ENCODE measurements around the gene DHRS9. TPM values are rescaled to one million over a fixed set of nuclear protein-coding genes. Genes with fewer than 3 reads are reported as not detected.

DHRS9 gene
- total RNA-seq, 2 experiments from 2014 or later, result not detected

- Mint-ChIP-seq H3K36me3 (ENCODE audit: low read depth) (no peaks in the 10 kb centered on the region), H3K4me1 (ENCODE audit: low read depth) (no peaks in the 10 kb centered on the region), H3K27me3 (no peaks in the 10 kb centered on the region), H3K9me3 (no peaks in the 10 kb centered on the region), H3K4me3 (no peak overlapping the region), H3K27ac (no peak overlapping the region)
- Histone ChIP-seq H3K4me3 (ENCODE audit: low read length) (no peak overlapping the region), H3K4me1 (ENCODE audit: insufficient read depth, low read length) (peaks cover 7% of the 10 kb centered on the region), H3K27ac (ENCODE audit: low read depth in 1 of 2, low read length in 2 of 2) (no peak overlapping the region), H3K36me3 (ENCODE audit: insufficient read depth, low read length) (no peaks in the 10 kb centered on the region), H3K27me3 (ENCODE audit: control insufficient read depth in 1 of 2, insufficient read depth in 2 of 2, low read length in 2 of 2) (no peaks in the 10 kb centered on the region), H3K9me3 (ENCODE audit: control insufficient read depth in 1 of 2, insufficient read depth in 1 of 2, low read length in 2 of 2) (no peaks in the 10 kb centered on the region)
- ChIA-PET POLR2A (no interaction called here), CTCF (no interaction called here)
- TF ChIP-seq CTCF (IDR thresholded peaks at IDR 0.05), result no peak
- no peak for DNase-seq
- no peak for ATAC-seq (ENCODE audit: poor library complexity)
- intact Hi-C loops (cut with DNase I, micrococcal nuclease), result no loop called here
These were observed 4.0 kb downstream of the DHRS9 start for GRCh38 chr2:169073211-169073962.

- Mint-ChIP-seq H3K27me3 (no peaks in the 10 kb centered on the region), H3K9me3 (no peaks in the 10 kb centered on the region), H3K4me3 (no peak overlapping the region), H3K4me1 (ENCODE audit: low read depth) (no peaks in the 10 kb centered on the region), H3K36me3 (ENCODE audit: low read depth) (no peaks in the 10 kb centered on the region), H3K27ac (no peak overlapping the region)
- ChIA-PET CTCF (no interaction called here), POLR2A (no interaction called here)
- H3K4me1 ChIP-seq (ENCODE audit: insufficient read depth, low read length), result peaks cover 7% of the 10 kb centered on the region
- DNase-seq, result no peak
- no peaks in the 10 kb centered on the region for H3K36me3 ChIP-seq (ENCODE audit: insufficient read depth, low read length)
- H3K4me3 ChIP-seq (ENCODE audit: low read length), result no peak overlapping the region
- no peak for ATAC-seq (ENCODE audit: poor library complexity)
- no peaks in the 10 kb centered on the region for H3K9me3 ChIP-seq (ENCODE audit: control insufficient read depth in 1 of 2, insufficient read depth in 1 of 2, low read length in 2 of 2)
- H3K27ac ChIP-seq (ENCODE audit: low read depth in 1 of 2, low read length in 2 of 2), result no peak overlapping the region
- H3K27me3 ChIP-seq (ENCODE audit: control insufficient read depth in 1 of 2, insufficient read depth in 2 of 2, low read length in 2 of 2), result no peaks in the 10 kb centered on the region
- no peak for TF ChIP-seq CTCF (IDR thresholded peaks at IDR 0.05)
- intact Hi-C loops (cut with DNase I, micrococcal nuclease), result no loop called here
These were observed 4.8 kb downstream of the DHRS9 start for GRCh38 chr2:169073963-169074751.

- no peaks in the 10 kb centered on the region for H3K9me3 Mint-ChIP-seq
- H3K36me3 ChIP-seq (ENCODE audit: insufficient read depth, low read length), result no peaks in the 10 kb centered on the region
- ChIA-PET CTCF (no interaction called here), POLR2A (no interaction called here)
- no peak overlapping the region for H3K27ac ChIP-seq (ENCODE audit: low read depth in 1 of 2, low read length in 2 of 2)
- no peak overlapping the region for H3K4me3 Mint-ChIP-seq
- H3K36me3 Mint-ChIP-seq (ENCODE audit: low read depth), result no peaks in the 10 kb centered on the region
- no peaks in the 10 kb centered on the region for H3K27me3 ChIP-seq (ENCODE audit: control insufficient read depth in 1 of 2, insufficient read depth in 2 of 2, low read length in 2 of 2)
- TF ChIP-seq CTCF (IDR thresholded peaks at IDR 0.05), result no peak
- no peak overlapping the region for H3K27ac Mint-ChIP-seq
- no peak for ATAC-seq (ENCODE audit: poor library complexity)
- no peaks in the 10 kb centered on the region for H3K4me1 Mint-ChIP-seq (ENCODE audit: low read depth)
- no peaks in the 10 kb centered on the region for H3K9me3 ChIP-seq (ENCODE audit: control insufficient read depth in 1 of 2, insufficient read depth in 1 of 2, low read length in 2 of 2)
- no peak overlapping the region for H3K4me3 ChIP-seq (ENCODE audit: low read length)
- DNase-seq, result no peak
- peaks cover 7% of the 10 kb centered on the region for H3K4me1 ChIP-seq (ENCODE audit: insufficient read depth, low read length)
- H3K27me3 Mint-ChIP-seq, result no peaks in the 10 kb centered on the region
- intact Hi-C loops (cut with DNase I, micrococcal nuclease), result no loop called here
These were observed 8.4 kb downstream of the DHRS9 start for GRCh38 chr2:169077674-169078240.

Measured in CD4-positive, alpha-beta T cell (primary cell).